Measurements from ENCODE around the gene MYLK4. TPM values are rescaled to one million over a fixed set of nuclear protein-coding genes. Genes with fewer than 3 reads are reported as not detected.

The MYLK4 gene
- total and polyA plus RNA-seq, 4 donors: 0.27 to 1.6 (median 1.0) TPM

- Histone ChIP-seq H3K27me3 (ENCODE audit: control insufficient read depth in 3 of 3, insufficient read depth in 3 of 3, low read length in 2 of 3) (no peaks in the 10 kb centered on the region), H3K9ac (ENCODE audit: insufficient read depth in 1 of 2, low read length in 2 of 2) (no peak overlapping the region), H3K36me3 (ENCODE audit: control insufficient read depth in 4 of 4, insufficient read depth in 4 of 4, low read length in 4 of 4) (peaks cover 8 to 37% (median 27%) of the 10 kb centered on the region in 4 donors), H3K4me1 (ENCODE audit: control insufficient read depth in 5 of 5, insufficient read depth in 5 of 5, low read length in 5 of 5) (peaks cover 0 to 20% (median 5%) of the 10 kb centered on the region in 5 donors), H3K27ac (ENCODE audit: low read depth in 1 of 2, low read length in 1 of 2) (peak overlapping the region in 1 of 2 donors; percentile 55), H3K9me3 (ENCODE audit: control insufficient read depth in 4 of 4, insufficient read depth in 3 of 4, low read length in 3 of 4) (no peaks in the 10 kb centered on the region), H3K4me3 (no peak overlapping the region)
- 51 to 63% methylated on average over 10 of the region's 10 CpGs for WGBS, 2 donors
- no peak for ATAC-seq (ENCODE audit: insufficient read depth, low FRiP score)
- TF ChIP-seq, protein P1, sequence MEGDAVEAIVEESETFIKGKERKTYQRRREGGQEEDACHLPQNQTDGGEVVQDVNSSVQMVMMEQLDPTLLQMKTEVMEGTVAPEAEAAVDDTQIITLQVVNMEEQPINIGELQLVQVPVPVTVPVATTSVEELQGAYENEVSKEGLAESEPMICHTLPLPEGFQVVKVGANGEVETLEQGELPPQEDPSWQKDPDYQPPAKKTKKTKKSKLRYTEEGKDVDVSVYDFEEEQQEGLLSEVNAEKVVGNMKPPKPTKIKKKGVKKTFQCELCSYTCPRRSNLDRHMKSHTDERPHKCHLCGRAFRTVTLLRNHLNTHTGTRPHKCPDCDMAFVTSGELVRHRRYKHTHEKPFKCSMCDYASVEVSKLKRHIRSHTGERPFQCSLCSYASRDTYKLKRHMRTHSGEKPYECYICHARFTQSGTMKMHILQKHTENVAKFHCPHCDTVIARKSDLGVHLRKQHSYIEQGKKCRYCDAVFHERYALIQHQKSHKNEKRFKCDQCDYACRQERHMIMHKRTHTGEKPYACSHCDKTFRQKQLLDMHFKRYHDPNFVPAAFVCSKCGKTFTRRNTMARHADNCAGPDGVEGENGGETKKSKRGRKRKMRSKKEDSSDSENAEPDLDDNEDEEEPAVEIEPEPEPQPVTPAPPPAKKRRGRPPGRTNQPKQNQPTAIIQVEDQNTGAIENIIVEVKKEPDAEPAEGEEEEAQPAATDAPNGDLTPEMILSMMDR (IDR thresholded peaks at IDR 0.05; ENCODE audit: control extremely low read depth, extremely low read depth): no peak
- no peak for DNase-seq
These were observed 32.1 kb upstream of the MYLK4 start for GRCh38 chr6:2782825-2783187.

DNA sequence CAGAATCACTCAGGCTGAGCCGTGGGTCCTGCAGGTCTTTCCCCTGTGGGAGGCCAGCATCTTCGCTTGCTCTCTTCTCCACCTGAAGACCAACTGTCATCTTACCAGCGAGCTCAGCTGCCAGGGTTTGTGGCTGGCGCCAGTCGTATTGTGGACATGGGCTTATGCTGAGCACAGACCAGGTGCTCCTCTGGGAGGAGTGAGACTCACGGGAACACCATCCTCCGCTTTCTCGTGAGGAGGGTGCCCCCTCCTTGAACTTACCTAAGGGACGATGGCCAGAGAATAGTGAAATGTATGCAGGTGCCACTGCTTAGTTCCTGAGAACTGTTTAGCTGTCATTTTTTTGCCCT, 31.6 kb upstream of the MYLK4 start:
- Histone ChIP-seq H3K9ac (ENCODE audit: insufficient read depth in 1 of 2, low read length in 2 of 2) (no peak overlapping the region), H3K27me3 (ENCODE audit: control insufficient read depth in 3 of 3, insufficient read depth in 3 of 3, low read length in 2 of 3) (no peaks in the 10 kb centered on the region), H3K27ac (ENCODE audit: low read depth in 1 of 2, low read length in 1 of 2) (peak overlapping the region in 1 of 2 donors; percentile 15), H3K4me3 (no peak overlapping the region), H3K36me3 (ENCODE audit: control insufficient read depth in 4 of 4, insufficient read depth in 4 of 4, low read length in 4 of 4) (peaks cover 8 to 36% (median 26%) of the 10 kb centered on the region in 4 donors), H3K4me1 (ENCODE audit: control insufficient read depth in 5 of 5, insufficient read depth in 5 of 5, low read length in 5 of 5) (peaks cover 0 to 19% (median 5%) of the 10 kb centered on the region in 5 donors), H3K9me3 (ENCODE audit: control insufficient read depth in 4 of 4, insufficient read depth in 3 of 4, low read length in 3 of 4) (no peaks in the 10 kb centered on the region)
- 86 to 91% methylated on average over 9 of the region's 9 CpGs for WGBS, 2 donors
- DNase-seq (no peak), ATAC-seq (ENCODE audit: insufficient read depth, low FRiP score) (no peak)
- TF ChIP-seq, protein P1 (IDR thresholded peaks at IDR 0.05; ENCODE audit: control extremely low read depth, extremely low read depth): no peak

DNA sequence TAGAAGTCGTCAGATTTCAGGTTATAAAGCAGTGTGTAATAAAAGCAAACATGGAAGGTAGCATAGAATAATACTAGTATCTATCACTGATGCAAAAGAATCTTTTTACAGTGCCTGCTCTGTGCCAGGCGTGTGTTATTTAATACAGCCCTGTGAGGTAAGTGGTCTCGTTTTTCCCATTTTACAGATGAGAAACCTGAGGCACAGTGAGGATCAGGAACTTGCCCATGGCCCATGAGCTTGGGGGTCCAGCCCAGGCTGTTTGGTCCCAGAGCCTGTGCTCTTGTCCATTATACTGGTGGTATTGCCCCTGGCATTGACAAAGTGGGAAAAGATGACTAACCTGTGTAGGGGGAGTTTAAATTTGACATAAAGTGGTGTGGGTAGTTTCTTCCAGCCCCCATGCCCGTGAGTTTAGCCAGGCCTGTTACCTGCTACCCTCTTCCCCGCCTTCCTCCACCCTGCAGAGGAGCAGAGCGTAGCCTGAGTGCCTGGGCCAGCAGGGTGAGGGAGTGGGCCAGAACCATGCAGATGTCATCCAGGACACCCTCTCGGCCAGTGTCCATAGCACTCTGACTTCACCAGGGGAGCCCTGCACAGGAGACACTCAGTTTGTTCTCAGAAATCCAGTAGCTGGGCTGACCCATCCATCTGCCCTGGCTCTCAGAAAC, 31.1 kb upstream of the MYLK4 start:
- Histone ChIP-seq H3K9ac (ENCODE audit: insufficient read depth in 1 of 2, low read length in 2 of 2) (no peak overlapping the region), H3K27me3 (ENCODE audit: control insufficient read depth in 3 of 3, insufficient read depth in 3 of 3, low read length in 2 of 3) (no peaks in the 10 kb centered on the region), H3K4me3 (no peak overlapping the region), H3K27ac (ENCODE audit: low read depth in 1 of 2, low read length in 1 of 2) (peak overlapping the region in 1 of 2 donors; percentile 15), H3K4me1 (ENCODE audit: control insufficient read depth in 5 of 5, insufficient read depth in 5 of 5, low read length in 5 of 5) (peaks cover 0 to 18% (median 5%) of the 10 kb centered on the region in 5 donors), H3K36me3 (ENCODE audit: control insufficient read depth in 4 of 4, insufficient read depth in 4 of 4, low read length in 4 of 4) (peaks cover 8 to 35% (median 26%) of the 10 kb centered on the region in 4 donors), H3K9me3 (ENCODE audit: control insufficient read depth in 4 of 4, insufficient read depth in 3 of 4, low read length in 3 of 4) (no peaks in the 10 kb centered on the region)
- WGBS, 2 donors: 96% methylated on average over 7 of the region's 7 CpGs
- TF ChIP-seq, protein P1 (IDR thresholded peaks at IDR 0.05; ENCODE audit: control extremely low read depth, extremely low read depth): no peak
- DNase-seq (no peak), ATAC-seq (ENCODE audit: insufficient read depth, low FRiP score) (no peak)

Measured in lung (tissue), 12 donors.